ENCODE measurements around the gene CCR5.
"Not testable (repeated sequence)": the region's sequence is repeated elsewhere in the genome, so short reads cannot be mapped to it uniquely, and the experiment has no call there.

DNA sequence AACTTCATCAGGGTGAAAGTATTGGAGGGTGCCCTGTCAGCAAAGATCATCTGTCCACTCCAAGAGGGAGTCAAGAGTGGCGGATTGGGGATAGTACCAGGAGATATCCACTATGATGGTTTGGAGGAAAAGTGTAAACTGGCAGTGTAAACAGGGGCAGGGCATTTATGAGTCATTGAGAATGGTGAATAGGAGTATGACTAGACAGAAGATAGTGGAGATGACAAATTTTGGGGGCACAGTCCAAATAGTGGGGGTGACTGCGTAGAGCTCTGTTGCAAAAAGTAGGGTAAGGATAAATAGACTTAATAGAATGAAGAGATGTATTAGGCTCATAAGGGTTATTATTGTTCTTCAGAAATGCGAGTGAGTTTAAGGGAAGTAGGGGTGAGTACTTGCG lies 18.1 kb downstream of the CCR5 start:
- not testable (repeated sequence) for TF ChIP-seq KAT2B (IDR thresholded peaks at IDR 0.05; ENCODE audit: borderline replicate concordance, low read depth, low read length); ZNF275 (CRISPR knock-in tag; IDR thresholded peaks at IDR 0.05; ENCODE audit: borderline replicate concordance); CTCF (CRISPR knock-in tag; IDR thresholded peaks at IDR 0.05); ZNF18 (CRISPR knock-in tag; IDR thresholded peaks at IDR 0.05; ENCODE audit: insufficient replicate concordance); NR2C2 (CRISPR knock-in tag; IDR thresholded peaks at IDR 0.05; ENCODE audit: borderline replicate concordance); MED1 (CRISPR knock-in tag; IDR thresholded peaks at IDR 0.05)
